Stimulated activated CD4-positive, alpha-beta T cell treated with anti-CD3 and anti-CD28 coated beads, Interleukin-1b, Interleukin-23, amount 100 ng/mL, for 48 hours (primary cell): ENCODE data around the gene MICAL3.
"Not testable (repeated sequence)": the region's sequence is repeated elsewhere in the genome, so short reads cannot be mapped to it uniquely, and the experiment has no call there.

Experiments
- DNase-seq: peaks from one replicate; pipeline ENCODE4 v3.0.0-alpha.2; 2020

MICAL3 gene

DNA sequence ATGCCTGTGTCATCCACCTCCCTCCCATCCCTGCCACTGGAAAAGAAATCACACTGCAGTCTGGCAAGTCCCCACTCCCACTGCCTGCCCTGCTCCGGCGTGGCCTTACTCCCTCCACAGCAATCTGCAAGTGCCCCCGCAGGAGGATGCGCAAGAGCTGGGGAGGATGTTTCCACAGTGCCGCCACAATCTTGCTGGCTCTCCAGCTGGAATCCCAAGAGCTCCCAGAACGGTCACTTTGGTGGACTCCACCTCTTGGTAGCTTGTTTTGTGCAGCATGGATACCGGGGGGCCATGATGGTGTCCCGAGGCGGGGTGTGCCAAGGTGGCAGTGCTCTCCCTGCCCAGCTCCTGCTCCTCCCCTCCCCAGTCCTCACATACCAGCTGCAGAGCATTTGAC, 76.3 kb downstream of the MICAL3 start:
- DNase-seq, result no peak

GRCh38 chr22:17946662-17947367, 77.5 kb downstream of the MICAL3 start:
- DNase-seq, result no peak

GRCh38 chr22:17945888-17946648, 78.3 kb downstream of the MICAL3 start:
- DNase-seq, result no peak

DNA sequence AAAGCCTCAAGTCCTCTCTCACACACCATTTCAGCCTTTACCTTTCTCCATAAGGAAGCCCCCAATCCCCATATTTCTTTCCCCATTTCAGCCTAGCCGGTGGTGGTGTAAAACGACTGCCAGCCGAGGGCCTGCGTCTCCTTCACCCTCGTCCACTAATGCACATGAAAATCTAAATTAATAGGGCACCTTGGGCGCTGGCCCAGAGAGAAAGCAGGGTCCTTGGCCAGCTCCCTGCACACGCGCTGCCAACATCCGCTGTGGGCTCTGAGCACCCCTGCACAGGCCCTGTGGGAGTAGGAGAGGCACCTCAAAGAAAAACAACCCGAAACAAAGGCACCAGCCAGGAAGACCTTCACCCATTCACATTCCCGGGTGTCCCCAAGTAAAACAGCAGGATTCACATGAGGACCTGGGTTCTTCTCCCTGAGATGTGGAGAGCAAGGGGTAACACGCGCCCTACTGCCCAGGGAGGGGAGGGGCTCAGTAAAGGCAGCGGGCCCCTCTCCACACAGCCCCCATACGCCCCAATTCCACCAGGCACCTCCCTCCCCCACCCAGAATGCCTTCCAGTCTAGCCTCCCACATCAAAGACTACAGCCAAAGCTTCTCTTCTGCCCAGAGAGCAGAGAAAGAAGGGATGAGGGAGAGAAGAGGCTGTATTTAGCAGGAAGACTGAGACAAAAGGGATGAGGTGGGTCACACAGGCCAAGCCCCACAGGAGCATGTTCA, 79.0 kb downstream of the MICAL3 start:
- no peak for DNase-seq

DNA sequence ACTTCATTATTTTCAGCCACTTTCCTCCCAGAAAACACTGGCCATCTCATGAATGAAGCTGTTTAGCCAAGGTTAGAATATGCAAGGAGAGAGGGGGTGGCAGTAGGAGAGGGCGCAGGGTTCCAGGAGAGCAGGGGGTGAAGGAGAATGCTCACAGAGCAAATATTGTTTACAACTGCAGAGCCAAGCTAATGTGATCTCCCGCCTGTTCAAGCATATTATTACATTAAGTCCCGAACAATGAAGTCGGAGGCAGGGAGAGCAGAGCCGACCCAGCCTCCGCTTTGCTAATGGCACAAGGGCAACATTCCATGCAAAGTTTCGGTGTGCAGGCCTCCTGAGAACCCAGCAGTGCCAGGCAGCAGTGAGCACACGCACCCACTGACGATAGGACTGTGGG, 80.1 kb downstream of the MICAL3 start:
- no peak for DNase-seq

- no peak for DNase-seq
These were observed 80.7 kb downstream of the MICAL3 start for GRCh38 chr22:17943533-17944249.

DNA sequence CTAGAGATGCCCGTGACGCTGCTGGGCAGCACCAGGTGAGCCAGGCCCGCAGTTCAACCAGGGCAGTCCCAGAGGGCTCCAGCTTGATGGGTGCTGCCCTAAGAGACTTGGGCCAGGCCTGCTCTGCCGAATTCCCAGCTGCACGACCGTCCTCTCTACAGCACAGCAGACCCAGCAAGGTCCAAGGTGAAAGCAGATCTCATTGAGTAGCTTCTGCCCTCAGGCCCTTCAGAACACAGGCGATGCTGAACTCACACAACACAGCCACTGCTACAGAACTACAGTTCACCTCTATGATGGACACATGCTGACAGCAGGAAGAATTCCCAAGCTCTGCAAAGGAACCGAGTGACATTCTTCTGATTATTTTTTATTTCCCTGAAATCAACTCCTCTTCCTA, 81.6 kb downstream of the MICAL3 start:
- no peak for DNase-seq

GRCh38 chr22:17941471-17942406, 82.6 kb downstream of the MICAL3 start:
- no peak for DNase-seq

GRCh38 chr22:17939579-17939978, 84.8 kb downstream of the MICAL3 start:
- no peak for DNase-seq

GRCh38 chr22:17939011-17939410, 85.3 kb downstream of the MICAL3 start:
- no peak for DNase-seq

DNA sequence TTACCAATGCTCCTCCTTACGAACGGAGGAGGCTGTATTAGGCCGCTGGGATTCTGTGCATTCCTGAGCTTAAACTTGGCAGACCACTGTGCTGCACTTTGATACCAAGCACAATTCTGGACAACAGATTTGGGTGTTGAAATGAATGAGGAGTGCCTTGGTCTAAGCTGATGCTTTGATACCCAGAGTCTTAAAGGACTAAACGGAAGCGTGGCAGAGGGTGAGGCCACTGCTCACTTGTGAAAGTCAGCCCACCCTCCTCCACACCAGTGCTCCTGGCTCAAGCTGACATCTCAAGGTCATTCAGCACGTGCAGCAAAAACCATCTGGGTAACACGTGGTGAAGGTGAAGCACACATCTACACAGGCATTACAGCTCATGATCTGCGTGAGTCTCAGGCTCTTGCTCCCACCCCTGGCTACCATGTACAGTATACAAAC, 85.9 kb downstream of the MICAL3 start:
- DNase-seq, result no peak

- DNase-seq, result not testable (repeated sequence)
These were observed 91.9 kb downstream of the MICAL3 start for GRCh38 chr22:17932457-17932856.

- no peak for DNase-seq
These were observed 92.9 kb downstream of the MICAL3 start for GRCh38 chr22:17931400-17931825.

GRCh38 chr22:17930455-17931313, 93.7 kb downstream of the MICAL3 start:
- no peak for DNase-seq

DNA sequence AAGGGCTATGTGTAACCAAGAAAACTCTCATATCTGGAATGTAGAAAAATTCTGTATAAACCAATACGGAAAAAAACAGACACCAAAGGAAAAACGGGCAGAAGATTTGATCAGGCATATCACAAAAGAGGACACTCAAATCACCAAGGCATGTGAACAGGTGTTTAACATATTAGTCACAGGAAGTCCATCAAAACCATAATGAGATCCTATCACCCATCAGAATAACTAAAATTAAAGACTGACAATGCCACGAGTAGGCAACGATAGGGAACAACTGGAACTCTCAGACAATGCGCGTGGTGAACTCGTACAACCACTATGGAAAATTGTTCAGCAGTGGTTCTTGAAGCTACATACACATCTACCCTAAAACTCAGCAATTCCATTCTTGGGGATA, 94.5 kb downstream of the MICAL3 start:
- no peak for DNase-seq

GRCh38 chr22:17928391-17928790, 96.0 kb downstream of the MICAL3 start:
- DNase-seq, result no peak

DNA sequence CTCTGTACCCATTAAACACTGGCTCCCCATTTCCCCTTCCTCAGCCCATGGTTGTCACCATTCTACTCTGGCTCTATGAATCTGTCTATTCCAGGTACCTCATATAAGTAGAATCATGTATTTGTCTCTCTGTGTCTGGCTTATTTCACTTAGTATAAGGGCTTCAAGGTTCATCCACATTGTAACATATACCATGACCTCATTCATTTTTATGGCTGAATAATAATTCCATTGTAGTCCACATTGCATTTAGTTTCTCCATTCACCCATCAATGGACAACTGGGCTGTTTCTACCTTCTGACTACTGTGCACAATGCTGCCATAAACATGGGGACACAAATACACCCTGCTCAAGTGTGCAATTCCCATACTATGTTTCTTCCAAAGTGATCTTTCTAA, 97.3 kb downstream of the MICAL3 start:
- no peak for DNase-seq

DNA sequence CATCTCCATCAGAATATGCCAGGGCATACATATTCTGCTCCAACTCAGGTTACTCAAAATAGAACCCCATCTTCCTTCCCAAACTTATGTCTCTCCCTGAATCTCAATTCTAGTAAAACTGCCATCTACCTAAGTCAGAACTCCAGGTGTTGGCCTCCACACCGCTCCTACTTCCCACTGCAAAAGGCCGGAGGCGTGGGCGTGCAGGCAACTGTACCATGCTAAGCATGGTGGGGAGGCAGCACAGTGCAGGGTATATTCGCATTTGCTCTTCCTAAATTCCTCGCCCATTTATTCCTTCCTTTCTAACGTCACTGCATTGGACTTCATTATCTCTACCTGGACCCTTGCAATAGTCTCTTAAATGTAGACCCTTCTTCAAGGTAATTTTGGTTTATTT, 97.8 kb downstream of the MICAL3 start:
- no peak for DNase-seq

GRCh38 chr22:17925431-17925841, 98.9 kb downstream of the MICAL3 start:
- no peak for DNase-seq

DNA sequence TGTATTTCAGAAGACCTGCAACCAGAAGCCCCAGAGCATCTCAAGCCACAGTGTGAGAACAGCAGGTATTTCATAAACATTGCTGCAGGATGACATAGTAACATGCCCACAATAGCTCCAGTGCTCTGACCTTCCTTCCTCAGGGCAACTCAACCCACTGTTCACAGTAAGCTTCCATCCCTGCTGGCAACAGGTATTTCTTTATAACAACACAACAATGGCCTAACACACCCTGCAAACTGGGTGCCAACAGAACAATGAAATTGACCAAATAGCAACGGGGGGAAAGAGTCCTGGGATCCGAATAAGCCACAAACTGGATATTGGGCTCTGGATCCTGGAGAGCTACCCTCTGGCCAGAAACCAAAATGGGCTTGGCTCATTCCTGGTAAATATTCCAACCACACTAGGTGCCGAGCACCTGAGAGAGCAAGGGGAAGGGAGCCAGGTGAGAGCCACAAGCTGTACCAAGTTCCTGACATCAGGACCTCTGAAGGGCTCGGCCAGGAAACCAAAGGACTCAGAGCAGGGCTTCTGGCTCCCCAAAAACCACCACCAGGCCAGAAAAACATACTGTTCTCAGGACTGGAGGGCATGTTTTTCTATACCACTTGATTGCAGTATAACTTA, 99.5 kb downstream of the MICAL3 start:
- DNase-seq, result no peak
